Measurements from ENCODE around the gene NATD1. TPM values are rescaled to one million over a fixed set of nuclear protein-coding genes. Genes with fewer than 3 reads are reported as not detected.

The NATD1 gene
- total RNA-seq, 1 donor from 2014 or later: 7.9 TPM

GRCh38 chr17:21293831-21294210 lies 40.6 kb upstream of the NATD1 start:
- Mint-ChIP-seq H3K36me3 (ENCODE audit: low read depth, unreplicated experiment) (peaks cover 11% of the 10 kb centered on the region), H3K27me3 (ENCODE audit: low read depth, unreplicated experiment) (no peaks in the 10 kb centered on the region), H3K9me3 (ENCODE audit: unreplicated experiment) (peaks cover 10% of the 10 kb centered on the region), H3K4me3 (ENCODE audit: unreplicated experiment) (no peak overlapping the region), H3K27ac (ENCODE audit: unreplicated experiment) (no peak overlapping the region), H3K4me1 (ENCODE audit: low read depth, unreplicated experiment) (no peaks in the 10 kb centered on the region)
- Histone ChIP-seq H3K27me3 (ENCODE audit: insufficient read depth, low read length) (no peaks in the 10 kb centered on the region), H3K36me3 (ENCODE audit: insufficient read depth, low read length) (no peaks in the 10 kb centered on the region), H3K9me3 (ENCODE audit: insufficient read depth, low read depth, low read length) (peaks cover 3% of the 10 kb centered on the region), H3K9ac (ENCODE audit: low read length) (no peak overlapping the region), H3K79me2 (ENCODE audit: insufficient read depth, low read length) (peaks cover 100% of the 10 kb centered on the region), H3K4me3 (ENCODE audit: insufficient read depth, low read depth, low read length) (no peak overlapping the region), H4K20me1 (ENCODE audit: insufficient read depth, low read length) (peaks cover 98% of the 10 kb centered on the region), H3K4me2 (ENCODE audit: low read length) (no peak overlapping the region), H3K27ac (ENCODE audit: low read depth, low read length) (no peak overlapping the region), H2AFZ (ENCODE audit: low read depth, low read length) (no peak overlapping the region), H3K4me1 (ENCODE audit: insufficient read depth, low read length) (peaks cover 9% of the 10 kb centered on the region)
- no peak for TF ChIP-seq CTCF (IDR thresholded peaks at IDR 0.05; ENCODE audit: insufficient read depth, low read depth, low read length)
- TF ChIP-seq EZH2 (IDR thresholded peaks at IDR 0.05; ENCODE audit: insufficient read depth, low read length): no peak
- DNase-seq (ENCODE audit: low read depth): no peak
- no peak for FAIRE-seq

- Mint-ChIP-seq H3K27ac (ENCODE audit: unreplicated experiment) (no peak overlapping the region), H3K9me3 (ENCODE audit: unreplicated experiment) (peaks cover 10% of the 10 kb centered on the region), H3K27me3 (ENCODE audit: low read depth, unreplicated experiment) (no peaks in the 10 kb centered on the region), H3K36me3 (ENCODE audit: low read depth, unreplicated experiment) (peaks cover 8% of the 10 kb centered on the region), H3K4me1 (ENCODE audit: low read depth, unreplicated experiment) (no peaks in the 10 kb centered on the region), H3K4me3 (ENCODE audit: unreplicated experiment) (no peak overlapping the region)
- H2AFZ ChIP-seq (ENCODE audit: low read depth, low read length): no peak overlapping the region
- H3K79me2 ChIP-seq (ENCODE audit: insufficient read depth, low read length): peaks cover 100% of the 10 kb centered on the region
- H3K4me3 ChIP-seq (ENCODE audit: insufficient read depth, low read depth, low read length): no peak overlapping the region
- H3K27ac ChIP-seq (ENCODE audit: low read depth, low read length): no peak overlapping the region
- no peak overlapping the region for H3K4me2 ChIP-seq (ENCODE audit: low read length)
- FAIRE-seq (no peak), DNase-seq (ENCODE audit: low read depth) (no peak)
- no peaks in the 10 kb centered on the region for H3K27me3 ChIP-seq (ENCODE audit: insufficient read depth, low read length)
- peaks cover 14% of the 10 kb centered on the region for H3K4me1 ChIP-seq (ENCODE audit: insufficient read depth, low read length)
- H3K9ac ChIP-seq (ENCODE audit: low read length): no peak overlapping the region
- H3K36me3 ChIP-seq (ENCODE audit: insufficient read depth, low read length): no peaks in the 10 kb centered on the region
- peaks cover 3% of the 10 kb centered on the region for H3K9me3 ChIP-seq (ENCODE audit: insufficient read depth, low read depth, low read length)
- no peak for TF ChIP-seq CTCF (IDR thresholded peaks at IDR 0.05; ENCODE audit: insufficient read depth, low read depth, low read length)
- no peak for TF ChIP-seq EZH2 (IDR thresholded peaks at IDR 0.05; ENCODE audit: insufficient read depth, low read length)
- H4K20me1 ChIP-seq (ENCODE audit: insufficient read depth, low read length): peaks cover 98% of the 10 kb centered on the region
Observed at GRCh38 chr17:21292867-21293830, 39.9 kb upstream of the NATD1 start.

DNA sequence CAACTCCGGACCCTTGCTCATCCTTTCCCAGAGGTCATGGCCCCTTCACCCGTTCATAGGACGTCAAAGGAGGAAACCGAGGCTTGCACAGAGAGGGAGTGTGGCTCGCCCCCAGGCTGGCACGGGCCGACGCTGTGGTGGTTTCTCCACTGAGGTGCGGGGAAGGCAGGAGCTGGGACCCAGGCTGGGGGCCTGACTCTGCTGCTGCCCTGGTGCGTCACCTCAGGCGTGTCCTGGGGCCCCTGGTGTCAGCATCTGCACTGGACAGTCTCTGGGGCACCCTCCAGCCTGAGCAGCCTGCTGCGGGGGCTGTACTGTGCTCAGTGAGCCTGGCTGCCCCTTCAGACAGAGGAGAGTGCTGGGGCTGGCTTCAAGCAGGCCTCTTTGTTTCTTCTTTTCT lies 38.7 kb upstream of the NATD1 start:
- Histone ChIP-seq H3K9me3 (ENCODE audit: insufficient read depth, low read depth, low read length) (peaks cover 3% of the 10 kb centered on the region), H3K9ac (ENCODE audit: low read length) (no peak overlapping the region), H3K4me2 (ENCODE audit: low read length) (no peak overlapping the region), H4K20me1 (ENCODE audit: insufficient read depth, low read length) (peaks cover 96% of the 10 kb centered on the region), H3K79me2 (ENCODE audit: insufficient read depth, low read length) (peaks cover 100% of the 10 kb centered on the region), H3K4me3 (ENCODE audit: insufficient read depth, low read depth, low read length) (no peak overlapping the region), H3K4me1 (ENCODE audit: insufficient read depth, low read length) (peaks cover 23% of the 10 kb centered on the region), H3K36me3 (ENCODE audit: insufficient read depth, low read length) (no peaks in the 10 kb centered on the region), H3K27me3 (ENCODE audit: insufficient read depth, low read length) (no peaks in the 10 kb centered on the region), H2AFZ (ENCODE audit: low read depth, low read length) (no peak overlapping the region), H3K27ac (ENCODE audit: low read depth, low read length) (no peak overlapping the region)
- Mint-ChIP-seq H3K27me3 (ENCODE audit: low read depth, unreplicated experiment) (no peaks in the 10 kb centered on the region), H3K9me3 (ENCODE audit: unreplicated experiment) (peaks cover 8% of the 10 kb centered on the region), H3K4me1 (ENCODE audit: low read depth, unreplicated experiment) (peaks cover 8% of the 10 kb centered on the region), H3K27ac (ENCODE audit: unreplicated experiment) (no peak overlapping the region), H3K4me3 (ENCODE audit: unreplicated experiment) (no peak overlapping the region), H3K36me3 (ENCODE audit: low read depth, unreplicated experiment) (peaks cover 8% of the 10 kb centered on the region)
- TF ChIP-seq CTCF (IDR thresholded peaks at IDR 0.05; ENCODE audit: insufficient read depth, low read depth, low read length) (no peak), EZH2 (IDR thresholded peaks at IDR 0.05; ENCODE audit: insufficient read depth, low read length) (no peak)
- no peak for FAIRE-seq
- no peak for DNase-seq (ENCODE audit: low read depth)
